Spleen (tissue), 7 donors: ENCODE results near the gene ZC3H7B.

Experiments used
- CTCF ChIP-seq, 11 experiments: fragments of 200-600 bp in 7 of 11; fragments of 450-650 bp in 4 of 11; sonication (generic) in 4 of 11; IDR thresholded peaks in 8 of 11; conservative IDR thresholded peaks in 3 of 11; 1 replicate in 7 of 11; 2 replicates in 4 of 11; pipeline versions ENCODE4 v1.4.0 to v1.8.0; 2016 to 2021; ENCODE audit warnings: antibody characterized with exemption in 11 of 11, inconsistent platforms in 4 of 11, mild to moderate bottlenecking in 1 of 11
- POLR2A ChIP-seq, 3 donors: fragments of 450-650 bp; IDR thresholded peaks; one replicate each; pipeline ENCODE4 v1.5.1; 2017; ENCODE audit warnings: antibody characterized with exemption in 3 of 3, mild to moderate bottlenecking in 1 of 3
- POLR2AphosphoS5 ChIP-seq, 3 donors: sonication (generic); formaldehyde crosslinking; IDR thresholded peaks; one replicate each; pipeline ENCODE4 v1.5.1; 2017; ENCODE audit warnings: antibody characterized with exemption in 3 of 3
- donor health status: DM: no; HTN: no; CAD: no; lungs with moderate emphysema.
- donor health status: DM: no; HTN: no; CAD: no.
- donor health status: DM: no; HTN: no; CAD: no.

GRCh38 chr22:41382098-41382578 is 80.8 kb downstream of the ZC3H7B start:
- TF ChIP-seq CTCF (IDR thresholded peaks at IDR 0.05 in 8 of 11, conservative IDR thresholded peaks at IDR 0.05 in 3 of 11) (no peak), POLR2A (IDR thresholded peaks at IDR 0.05) (no peak), POLR2AphosphoS5 (IDR thresholded peaks at IDR 0.05) (no peak)
